Colonic mucosa (tissue), 4 donors: ENCODE measurements around the gene C7orf57. TPM values are rescaled to one million over a fixed set of nuclear protein-coding genes. Genes with fewer than 3 reads are reported as not detected.
"Not testable (repeated sequence)": the region's sequence is repeated elsewhere in the genome, so short reads cannot be mapped to it uniquely, and the experiment has no call there.

Source experiments
- DNase-seq: peaks from one replicate; pipeline ENCODE4 v3.0.0-alpha.2; 2020
- H3K27ac ChIP-seq: fragments of 200-600 bp; one replicate; pipeline ENCODE4 v1.8.0; 2021
- H3K27me3 ChIP-seq: fragments of 200-600 bp; one replicate; pipeline ENCODE4 v1.8.0; 2021
- H3K36me3 ChIP-seq: fragments of 200-600 bp; one replicate; pipeline ENCODE4 v1.8.0; 2021
- H3K4me1 ChIP-seq: fragments of 200-600 bp; one replicate; pipeline ENCODE4 v1.8.0; 2021; ENCODE audit warnings: mild to moderate bottlenecking
- H3K4me3 ChIP-seq: fragments of 200-600 bp; one replicate; pipeline ENCODE4 v1.8.0; 2021
- H3K9ac ChIP-seq, 2 donors: one replicate each; pipeline ENCODE4 v1.7.0; 2013; ENCODE audit warnings: control low read depth in 2 of 2, low read depth in 2 of 2, low read length in 2 of 2
- H3K9me3 ChIP-seq: fragments of 200-600 bp; one replicate; pipeline ENCODE4 v1.8.0; 2021
- intact Hi-C: fragments of 100-400 bp; cut with DNase I; formaldehyde crosslinking; loops from one replicate; pipeline ENCODE4 v1.14.1; 2022
- total RNA-seq, 2 donors: library from RNA; stranded (reverse); fragmentation: NEBNext Ultra II Directional in 1 of 2; extraction: Animal tissue kit (Norgen Biotek cat#: 25700) in 1 of 2; gene quantifications; one replicate each; pipeline ENCODE4 v1.2.1, GENCODE V29; 2021
- TF ChIP-seq, protein P1 (sequence below): fragments of 200-600 bp; IDR thresholded peaks from one replicate; pipeline ENCODE4 v1.8.0; 2022; ENCODE audit warnings: antibody characterized with exemption, mild to moderate bottlenecking
- donor health status: healthy.
- donor health status: DM: no; HTN: no; CAD: no.
- donor health status: DM: no; HTN: no; CAD: no.

C7orf57 gene
- total RNA-seq, 2 donors from 2014 or later, result 0.24 TPM; not detected in 1

GRCh38 chr7:48074204-48074654 lies 38.9 kb downstream of the C7orf57 start:
- Histone ChIP-seq H3K27me3 (no peaks in the 10 kb centered on the region), H3K27ac (no peak overlapping the region), H3K4me3 (no peak overlapping the region), H3K4me1 (no peaks in the 10 kb centered on the region), H3K9ac (no peak overlapping the region), H3K36me3 (no peaks in the 10 kb centered on the region), H3K9me3 (no peaks in the 10 kb centered on the region)
- TF ChIP-seq, protein P1, sequence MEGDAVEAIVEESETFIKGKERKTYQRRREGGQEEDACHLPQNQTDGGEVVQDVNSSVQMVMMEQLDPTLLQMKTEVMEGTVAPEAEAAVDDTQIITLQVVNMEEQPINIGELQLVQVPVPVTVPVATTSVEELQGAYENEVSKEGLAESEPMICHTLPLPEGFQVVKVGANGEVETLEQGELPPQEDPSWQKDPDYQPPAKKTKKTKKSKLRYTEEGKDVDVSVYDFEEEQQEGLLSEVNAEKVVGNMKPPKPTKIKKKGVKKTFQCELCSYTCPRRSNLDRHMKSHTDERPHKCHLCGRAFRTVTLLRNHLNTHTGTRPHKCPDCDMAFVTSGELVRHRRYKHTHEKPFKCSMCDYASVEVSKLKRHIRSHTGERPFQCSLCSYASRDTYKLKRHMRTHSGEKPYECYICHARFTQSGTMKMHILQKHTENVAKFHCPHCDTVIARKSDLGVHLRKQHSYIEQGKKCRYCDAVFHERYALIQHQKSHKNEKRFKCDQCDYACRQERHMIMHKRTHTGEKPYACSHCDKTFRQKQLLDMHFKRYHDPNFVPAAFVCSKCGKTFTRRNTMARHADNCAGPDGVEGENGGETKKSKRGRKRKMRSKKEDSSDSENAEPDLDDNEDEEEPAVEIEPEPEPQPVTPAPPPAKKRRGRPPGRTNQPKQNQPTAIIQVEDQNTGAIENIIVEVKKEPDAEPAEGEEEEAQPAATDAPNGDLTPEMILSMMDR, result no peak
- DNase-seq, result no peak
- intact Hi-C loops, result no loop called here

DNA sequence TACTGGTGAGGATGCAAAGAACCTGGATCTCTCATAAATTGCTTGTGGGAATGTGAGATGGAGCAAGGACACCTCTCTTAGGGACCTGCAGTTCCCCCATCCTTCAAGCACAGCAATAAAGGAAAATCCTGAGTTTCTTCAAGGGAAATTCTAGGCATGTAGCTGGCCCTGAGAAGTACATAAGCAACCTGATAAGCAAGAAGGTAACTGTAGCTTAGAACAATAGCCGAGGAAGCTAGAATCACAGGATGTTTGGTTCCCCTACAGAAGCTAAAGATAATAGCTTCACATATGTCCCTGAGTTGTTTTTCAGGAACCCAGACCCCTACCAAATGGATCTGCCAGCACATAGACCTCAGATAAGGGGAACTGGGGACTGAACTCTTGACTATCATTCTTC lies 42.1 kb downstream of the C7orf57 start:
- Histone ChIP-seq H3K27ac (no peak overlapping the region), H3K9ac (no peak overlapping the region), H3K36me3 (no peaks in the 10 kb centered on the region), H3K4me3 (no peak overlapping the region), H3K9me3 (no peaks in the 10 kb centered on the region), H3K4me1 (no peaks in the 10 kb centered on the region), H3K27me3 (no peaks in the 10 kb centered on the region)
- intact Hi-C loops, result no loop called here
- TF ChIP-seq, protein P1, result no peak
- no peak for DNase-seq

GRCh38 chr7:48078470-48078869 lies 43.1 kb downstream of the C7orf57 start:
- no peaks in the 10 kb centered on the region for H3K27me3 ChIP-seq
- H3K36me3 ChIP-seq, result no peaks in the 10 kb centered on the region
- H3K9me3 ChIP-seq, result no peaks in the 10 kb centered on the region
- no peak overlapping the region for H3K9ac ChIP-seq
- intact Hi-C loops, result no loop called here
- H3K4me3 ChIP-seq, result no peak overlapping the region
- H3K4me1 ChIP-seq, result no peaks in the 10 kb centered on the region
- TF ChIP-seq, protein P1, result no peak
- no peak for DNase-seq
- H3K27ac ChIP-seq, result peak overlapping the region; percentile 2

- H3K4me1 ChIP-seq, H3K9me3 ChIP-seq: not testable (repeated sequence)
- H3K27ac ChIP-seq, result peak overlapping the region; percentile 19
Measured at GRCh38 chr7:48082378-48082777, 47.0 kb downstream of the C7orf57 start.

DNA sequence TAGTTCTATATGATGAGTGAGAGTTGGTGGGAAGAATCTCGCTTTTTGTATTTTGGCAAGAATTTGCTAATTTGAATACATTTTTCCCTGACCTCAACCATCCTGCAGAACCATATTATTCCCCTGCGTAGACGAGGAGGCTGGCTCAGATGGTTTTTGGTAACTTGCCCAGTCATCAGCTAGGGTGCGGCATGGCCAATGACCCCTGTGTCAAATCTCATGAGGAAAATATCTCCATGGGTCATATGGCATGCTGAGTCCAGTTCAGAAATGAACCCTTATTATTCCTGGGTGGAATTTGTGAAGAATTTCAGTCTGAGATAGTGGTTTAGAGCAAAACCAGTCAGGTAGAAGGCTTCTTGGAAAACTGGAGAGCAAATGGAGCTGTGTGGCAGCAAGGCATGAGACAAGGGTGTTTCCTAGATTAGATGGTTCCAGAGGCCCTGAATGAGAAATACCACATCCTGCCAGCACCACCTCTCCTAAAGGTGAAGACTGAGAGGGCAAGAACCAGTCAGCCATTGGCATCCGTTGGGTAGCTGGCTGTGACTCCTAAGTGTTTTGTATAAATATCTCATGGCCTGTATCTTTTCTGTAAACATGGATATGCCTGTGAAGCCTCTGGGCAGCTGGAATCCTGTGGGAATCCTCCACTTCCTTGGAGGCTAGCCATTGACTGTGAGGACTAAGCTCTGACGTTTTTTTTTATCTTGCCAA lies 47.9 kb downstream of the C7orf57 start:
- peak overlapping the region; percentile 19 for H3K27ac ChIP-seq
- TF ChIP-seq, protein P1, result no peak
- H3K27me3 ChIP-seq, result no peaks in the 10 kb centered on the region
- no peak overlapping the region for H3K9ac ChIP-seq
- H3K4me1 ChIP-seq, result peaks cover 2% of the 10 kb centered on the region
- H3K36me3 ChIP-seq, result no peaks in the 10 kb centered on the region
- no peaks in the 10 kb centered on the region for H3K9me3 ChIP-seq
- H3K4me3 ChIP-seq, result no peak overlapping the region
- no peak for DNase-seq
- intact Hi-C loops, result no loop called here

More at GRCh38 chr7:48082378-48082777, 47.0 kb downstream of the C7orf57 start:
- DNase-seq, H3K9ac ChIP-seq, H3K27me3 ChIP-seq, intact Hi-C loops, H3K4me3 ChIP-seq, H3K36me3 ChIP-seq: not testable (repeated sequence)

GRCh38 chr7:48084727-48085432 lies 49.5 kb downstream of the C7orf57 start:
- Histone ChIP-seq H3K9ac (peak overlapping the region in 1 of 2 donors; percentile 19), H3K4me1 (peaks cover 3% of the 10 kb centered on the region)
- intact Hi-C loops, result no loop called here

More at GRCh38 chr7:48084727-48085432, 49.5 kb downstream of the C7orf57 start:
- no peaks in the 10 kb centered on the region for H3K9me3 ChIP-seq
- TF ChIP-seq, protein P1, result no peak
- no peaks in the 10 kb centered on the region for H3K27me3 ChIP-seq
- peak; percentile 57 for DNase-seq
- H3K27ac ChIP-seq, result peak overlapping the region; percentile 35
- H3K4me3 ChIP-seq, result no peak overlapping the region
- no peaks in the 10 kb centered on the region for H3K36me3 ChIP-seq
